ENCODE results near the gene ATG5. TPM values are rescaled to one million over a fixed set of nuclear protein-coding genes. Genes with fewer than 3 reads are reported as not detected.

ATG5 gene
- total and polyA plus RNA-seq, 9 of the 15 experiments (the other 6 are each of a cell fraction or from before 2014, with no cell fraction given), result 29.0 to 80.0 (median 53.2) TPM

GRCh38 chr6:106204961-106205360 is 120.6 kb downstream of the ATG5 start (continued):
- TF ChIP-seq PRPF4 (IDR thresholded peaks at IDR 0.05; ENCODE audit: insufficient read depth, low read depth, low read length, poor library complexity, severe bottlenecking) (no peak), ZNF384 (IDR thresholded peaks at IDR 0.05; ENCODE audit: low read depth, low read length) (no peak), CHD1 (IDR thresholded peaks at IDR 0.05; ENCODE audit: low read length) (no peak), DIDO1 (tag; IDR thresholded peaks at IDR 0.05; ENCODE audit: low read depth) (no peak), ZNF3 (CRISPR knock-in tag; IDR thresholded peaks at IDR 0.05) (no peak)
- TF ChIP-seq, protein P1, sequence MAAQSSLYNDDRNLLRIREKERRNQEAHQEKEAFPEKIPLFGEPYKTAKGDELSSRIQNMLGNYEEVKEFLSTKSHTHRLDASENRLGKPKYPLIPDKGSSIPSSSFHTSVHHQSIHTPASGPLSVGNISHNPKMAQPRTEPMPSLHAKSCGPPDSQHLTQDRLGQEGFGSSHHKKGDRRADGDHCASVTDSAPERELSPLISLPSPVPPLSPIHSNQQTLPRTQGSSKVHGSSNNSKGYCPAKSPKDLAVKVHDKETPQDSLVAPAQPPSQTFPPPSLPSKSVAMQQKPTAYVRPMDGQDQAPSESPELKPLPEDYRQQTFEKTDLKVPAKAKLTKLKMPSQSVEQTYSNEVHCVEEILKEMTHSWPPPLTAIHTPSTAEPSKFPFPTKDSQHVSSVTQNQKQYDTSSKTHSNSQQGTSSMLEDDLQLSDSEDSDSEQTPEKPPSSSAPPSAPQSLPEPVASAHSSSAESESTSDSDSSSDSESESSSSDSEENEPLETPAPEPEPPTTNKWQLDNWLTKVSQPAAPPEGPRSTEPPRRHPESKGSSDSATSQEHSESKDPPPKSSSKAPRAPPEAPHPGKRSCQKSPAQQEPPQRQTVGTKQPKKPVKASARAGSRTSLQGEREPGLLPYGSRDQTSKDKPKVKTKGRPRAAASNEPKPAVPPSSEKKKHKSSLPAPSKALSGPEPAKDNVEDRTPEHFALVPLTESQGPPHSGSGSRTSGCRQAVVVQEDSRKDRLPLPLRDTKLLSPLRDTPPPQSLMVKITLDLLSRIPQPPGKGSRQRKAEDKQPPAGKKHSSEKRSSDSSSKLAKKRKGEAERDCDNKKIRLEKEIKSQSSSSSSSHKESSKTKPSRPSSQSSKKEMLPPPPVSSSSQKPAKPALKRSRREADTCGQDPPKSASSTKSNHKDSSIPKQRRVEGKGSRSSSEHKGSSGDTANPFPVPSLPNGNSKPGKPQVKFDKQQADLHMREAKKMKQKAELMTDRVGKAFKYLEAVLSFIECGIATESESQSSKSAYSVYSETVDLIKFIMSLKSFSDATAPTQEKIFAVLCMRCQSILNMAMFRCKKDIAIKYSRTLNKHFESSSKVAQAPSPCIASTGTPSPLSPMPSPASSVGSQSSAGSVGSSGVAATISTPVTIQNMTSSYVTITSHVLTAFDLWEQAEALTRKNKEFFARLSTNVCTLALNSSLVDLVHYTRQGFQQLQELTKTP (IDR thresholded peaks at IDR 0.05; ENCODE audit: low read depth in 1 of 2, partially characterized antibody in 2 of 2), result no peak

GRCh38 chr6:106199998-106200397 is 125.6 kb downstream of the ATG5 start:
- no peak for TF ChIP-seq ESRRB (CRISPR knock-in tag; IDR thresholded peaks at IDR 0.05; ENCODE audit: borderline replicate concordance)
- TF ChIP-seq PRPF4 (IDR thresholded peaks at IDR 0.05; ENCODE audit: insufficient read depth, low read depth, low read length, poor library complexity, severe bottlenecking), result no peak
- TF ChIP-seq CXXC5 (CRISPR knock-in tag; IDR thresholded peaks at IDR 0.05), result no peak
- TF ChIP-seq NFE2 (IDR thresholded peaks at IDR 0.05; ENCODE audit: low read depth), result peak; percentile 34; the same call in 1 of the 2 replicates
- no TSS peak for BruUV-seq (replicated peaks)
- in situ Hi-C loops (cut with MboI), result no loop called here
- Histone ChIP-seq H3K4me3 (no peak overlapping the region), H3K79me2 (ENCODE audit: control insufficient read depth, insufficient read depth, low read length) (no peaks in the 10 kb centered on the region), H3K27me3 (ENCODE audit: control insufficient read depth in 2 of 2, insufficient read depth in 2 of 2, low read length in 2 of 2) (no peaks in the 10 kb centered on the region), H3K27ac (ENCODE audit: extremely low read depth, low read depth, low read length) (no peak overlapping the region), H2AFZ (ENCODE audit: low read depth, low read length) (no peak overlapping the region), H3K4me2 (ENCODE audit: insufficient read depth, low read length) (no peak overlapping the region), H3K9me3 (replicated peaks; ENCODE audit: control insufficient read depth, insufficient read depth, low read depth, low read length) (no peaks in the 10 kb centered on the region), H3K4me1 (replicated peaks in 1 of 2; ENCODE audit: control insufficient read depth in 2 of 2, insufficient read depth in 2 of 2, low read length in 2 of 2) (no peaks in the 10 kb centered on the region; a peak in 1 of 5 replicates), H4K20me1 (replicated peaks; ENCODE audit: control insufficient read depth, insufficient read depth, low read length) (no peaks in the 10 kb centered on the region), H3K9me1 (ENCODE audit: control insufficient read depth, insufficient read depth, low read length) (no peaks in the 10 kb centered on the region), H3K36me3 (ENCODE audit: control insufficient read depth, insufficient read depth, low read length) (peaks cover 34% of the 10 kb centered on the region), H3K9ac (ENCODE audit: insufficient read depth in 1 of 2, low read depth in 2 of 2, low read length in 2 of 2) (no peak overlapping the region)
- 84% methylated on average over 1 of the region's 1 CpG for WGBS (ENCODE audit: insufficient coverage, low coverage, missing lambda C conversion rate)
- intact Hi-C loops (cut with micrococcal nuclease), result no loop called here
- ChIA-PET POLR2A (no interaction called here), CTCF (ENCODE audit: low intra/inter-chr PET ratio) (no interaction called here)
- DNase-seq (ENCODE audit: extremely low read depth in 1 of 4, low spot score in 3 of 4) (no peak), FAIRE-seq (peak; percentile 37), ATAC-seq (no peak)

All from K562 (cell line).